Activated T-cell treated with anti-CD3 and anti-CD28 coated beads, Interleukin-2, amount 50 U/mL, for 72 hours (primary cell): ENCODE measurements around the gene TRIM8. TPM values are rescaled to one million over a fixed set of nuclear protein-coding genes. Genes with fewer than 3 reads are reported as not detected.

Source experiments
- ATAC-seq, 2 donors: fragments of 150-1000 bp; cut with Tn5 transposase; replicated peaks in 1 of 2; 2 replicates each; pipeline ENCODE4 v1.10.0; 2021; ENCODE audit warnings: moderate library complexity in 2 of 2, mild to moderate bottlenecking in 1 of 2
- DNase-seq, 2 donors: peaks; one replicate each; pipeline ENCODE4 v3.0.0; 2021 to 2022; ENCODE audit warnings: mixed read lengths in 1 of 2
- H3K27ac Mint-ChIP-seq: one replicate; pipeline ENCODE4 v1.8.0; 2022; ENCODE audit warnings: mild to moderate bottlenecking, moderate library complexity, mixed read lengths
- H3K27me3 Mint-ChIP-seq: one replicate; pipeline ENCODE4 v1.8.0; 2022; ENCODE audit warnings: low read depth, mixed read lengths
- H3K36me3 Mint-ChIP-seq, 2 donors: one replicate each; pipeline ENCODE4 v1.8.0; 2022; ENCODE audit warnings: mixed read lengths in 2 of 2, mild to moderate bottlenecking in 1 of 2; ENCODE audit not compliant: insufficient read depth in 2 of 2
- H3K4me1 Mint-ChIP-seq: one replicate; pipeline ENCODE4 v1.8.0; 2022; ENCODE audit warnings: low read depth, mixed read lengths
- H3K4me3 Mint-ChIP-seq, 2 donors: one replicate each; pipeline ENCODE4 v1.8.0; 2022; ENCODE audit warnings: mild to moderate bottlenecking in 2 of 2, mixed read lengths in 2 of 2, moderate library complexity in 2 of 2
- H3K9me3 Mint-ChIP-seq, 2 donors: one replicate each; pipeline ENCODE4 v1.8.0; 2022; ENCODE audit warnings: mixed read lengths in 2 of 2
- total RNA-seq, 2 donors: library from RNA; stranded (reverse); gene quantifications; one replicate each; pipeline ENCODE4 v1.2.3, GENCODE V29; 2022

Gene TRIM8
- total RNA-seq, 2 donors from 2014 or later = 57.9 to 58.2 TPM

DNA sequence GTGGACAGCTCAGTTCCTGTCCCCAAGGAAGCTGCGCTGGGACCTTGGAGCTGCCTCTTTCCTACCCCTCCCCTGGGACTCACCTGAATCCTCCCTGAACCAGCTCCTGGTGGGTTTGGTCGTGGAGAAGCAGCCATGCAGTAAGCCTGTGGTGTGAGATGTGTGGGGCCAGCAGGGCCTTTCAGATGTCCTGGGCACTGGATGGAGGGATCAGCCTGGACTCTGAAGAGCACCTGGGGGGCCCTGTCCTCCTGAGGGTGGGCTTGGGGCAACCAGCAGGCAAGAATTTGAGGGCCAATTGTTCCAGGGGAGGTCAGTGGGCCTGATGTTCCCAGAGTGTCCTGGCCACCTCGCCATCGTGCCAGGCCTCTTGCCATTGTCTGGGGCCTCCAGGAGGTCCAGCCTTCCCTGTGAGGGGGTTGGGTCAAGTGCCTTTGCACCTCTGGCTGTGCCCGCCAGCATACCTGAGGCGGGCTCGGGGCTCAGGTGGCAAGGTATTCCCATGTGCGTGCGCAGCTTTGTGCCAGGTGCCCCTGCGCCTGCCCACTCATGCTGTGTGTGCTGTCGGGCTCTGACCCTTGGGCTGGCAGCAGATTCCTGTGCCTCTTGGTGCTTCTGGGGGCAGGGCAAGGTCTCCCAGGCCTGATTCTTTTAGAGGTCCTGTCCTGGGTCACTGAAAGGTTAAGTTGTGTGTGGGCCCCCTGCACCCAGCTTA lies 7.3 kb downstream of the TRIM8 start:
- Mint-ChIP-seq H3K9me3 (no peaks in the 10 kb centered on the region), H3K4me1 (peaks cover 80% of the 10 kb centered on the region), H3K4me3 (peak overlapping the region; percentile 75 to 88), H3K27me3 (no peaks in the 10 kb centered on the region), H3K27ac (peak overlapping the region; percentile 75), H3K36me3 (peaks cover 11% of the 10 kb centered on the region in 2 donors)
- DNase-seq = no peak
- no peak for ATAC-seq

GRCh38 chr10:102652170-102652916 lies 8.1 kb downstream of the TRIM8 start:
- Mint-ChIP-seq H3K9me3 (no peaks in the 10 kb centered on the region), H3K36me3 (peaks cover 11 to 12% of the 10 kb centered on the region in 2 donors), H3K4me3 (peak overlapping the region; percentile 75 to 88), H3K4me1 (peaks cover 76% of the 10 kb centered on the region), H3K27me3 (no peaks in the 10 kb centered on the region), H3K27ac (peak overlapping the region; percentile 75)
- peak; percentile 23 to 26 for ATAC-seq
- no peak for DNase-seq

DNA sequence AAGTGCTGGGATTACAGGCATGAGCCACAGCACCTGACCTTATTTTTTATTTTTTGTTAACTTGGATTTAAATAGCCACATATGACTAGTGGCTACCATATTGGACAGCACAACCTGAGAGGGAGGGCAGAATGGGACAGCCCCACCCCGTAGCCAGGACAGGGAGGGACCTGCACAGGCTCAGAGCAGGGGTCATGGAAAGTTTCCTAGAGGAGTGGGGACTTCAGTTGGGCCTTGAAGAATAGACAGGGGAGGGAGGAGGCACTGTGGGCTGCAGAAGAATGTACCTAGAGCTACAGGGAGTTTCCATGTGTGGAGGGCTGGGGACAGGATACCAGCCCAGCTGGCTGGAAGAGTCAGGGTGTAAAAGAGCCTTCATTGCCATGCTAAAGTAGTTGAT lies 8.8 kb downstream of the TRIM8 start:
- DNase-seq (no peak), ATAC-seq (no peak)
- peaks cover 11 to 15% of the 10 kb centered on the region in 2 donors for H3K36me3 Mint-ChIP-seq
- H3K4me3 Mint-ChIP-seq = peak overlapping the region in 1 of 2 donors; percentile 9
- H3K27me3 Mint-ChIP-seq = no peaks in the 10 kb centered on the region
- no peaks in the 10 kb centered on the region for H3K9me3 Mint-ChIP-seq
- peak overlapping the region; percentile 75 for H3K27ac Mint-ChIP-seq
- H3K4me1 Mint-ChIP-seq = peaks cover 76% of the 10 kb centered on the region

DNA sequence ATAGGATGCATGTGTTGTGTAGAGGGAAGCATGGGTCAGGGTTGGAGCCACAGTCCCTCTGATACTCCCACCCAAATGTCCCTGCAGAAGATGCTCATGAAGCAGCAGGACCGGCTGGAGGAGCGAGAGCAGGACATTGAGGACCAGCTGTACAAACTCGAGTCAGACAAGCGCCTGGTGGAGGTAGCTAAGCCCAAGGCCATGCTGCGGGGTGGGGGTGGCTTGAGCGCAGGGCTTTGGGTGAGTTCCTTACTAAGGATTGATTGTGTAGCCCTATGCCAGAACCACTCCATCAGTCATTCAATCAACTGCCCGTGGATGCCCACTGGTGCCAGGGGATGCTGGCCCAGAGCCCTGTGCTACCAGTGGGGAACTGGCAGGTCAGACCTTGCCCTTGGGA lies 10.3 kb downstream of the TRIM8 start:
- Mint-ChIP-seq H3K4me3 (no peak overlapping the region), H3K9me3 (no peaks in the 10 kb centered on the region), H3K4me1 (peaks cover 70% of the 10 kb centered on the region), H3K27me3 (no peaks in the 10 kb centered on the region), H3K27ac (peak overlapping the region; percentile 48), H3K36me3 (peaks cover 11 to 19% of the 10 kb centered on the region in 2 donors)
- DNase-seq (no peak), ATAC-seq (no peak)

- no peak overlapping the region for H3K27ac Mint-ChIP-seq
These were observed 10.7 kb downstream of the TRIM8 start for GRCh38 chr10:102654969-102655368.

DNA sequence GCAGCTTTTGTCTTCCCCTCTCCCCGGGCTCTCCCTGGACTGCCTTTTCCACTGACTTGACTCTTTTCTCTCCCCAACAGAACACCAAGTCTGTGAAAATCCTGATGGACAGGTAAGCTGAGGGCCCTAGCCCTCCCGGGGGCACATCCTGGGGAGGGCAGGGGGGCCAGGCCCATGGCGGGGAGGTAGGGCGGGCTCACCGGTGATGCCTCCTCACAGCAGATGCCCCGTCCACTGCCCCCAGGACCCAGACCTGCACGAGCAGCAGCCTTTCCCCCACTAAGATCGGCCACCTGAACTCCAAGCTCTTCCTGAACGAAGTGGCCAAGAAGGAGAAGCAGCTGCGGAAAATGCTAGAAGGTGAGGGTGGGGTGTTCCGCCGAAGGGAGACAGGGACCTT lies 11.7 kb downstream of the TRIM8 start:
- Mint-ChIP-seq H3K9me3 (no peaks in the 10 kb centered on the region), H3K4me3 (no peak overlapping the region), H3K4me1 (peaks cover 67% of the 10 kb centered on the region), H3K36me3 (peaks cover 11 to 19% of the 10 kb centered on the region in 2 donors), H3K27me3 (no peaks in the 10 kb centered on the region), H3K27ac (no peak overlapping the region)
- no peak for DNase-seq
- no peak for ATAC-seq

More at GRCh38 chr10:102654969-102655368, 10.7 kb downstream of the TRIM8 start:
- Mint-ChIP-seq H3K9me3 (no peaks in the 10 kb centered on the region), H3K27me3 (no peaks in the 10 kb centered on the region), H3K36me3 (peaks cover 11 to 19% of the 10 kb centered on the region in 2 donors), H3K4me3 (no peak overlapping the region), H3K4me1 (peaks cover 67% of the 10 kb centered on the region)
- DNase-seq (no peak), ATAC-seq (no peak)

GRCh38 chr10:102656791-102657371 lies 12.6 kb downstream of the TRIM8 start:
- no peak overlapping the region for H3K4me3 Mint-ChIP-seq
- H3K4me1 Mint-ChIP-seq = peaks cover 67% of the 10 kb centered on the region
- no peak overlapping the region for H3K27ac Mint-ChIP-seq
- H3K36me3 Mint-ChIP-seq = peaks cover 11 to 19% of the 10 kb centered on the region in 2 donors
- ATAC-seq = no peak
- H3K9me3 Mint-ChIP-seq = no peaks in the 10 kb centered on the region
- H3K27me3 Mint-ChIP-seq = no peaks in the 10 kb centered on the region
- DNase-seq = no peak

GRCh38 chr10:102657451-102657850 lies 13.2 kb downstream of the TRIM8 start:
- H3K4me1 Mint-ChIP-seq = peaks cover 67% of the 10 kb centered on the region
- H3K9me3 Mint-ChIP-seq = no peaks in the 10 kb centered on the region
- H3K27ac Mint-ChIP-seq = no peak overlapping the region
- no peak for DNase-seq
- no peaks in the 10 kb centered on the region for H3K27me3 Mint-ChIP-seq
- peaks cover 10 to 19% of the 10 kb centered on the region in 2 donors for H3K36me3 Mint-ChIP-seq
- no peak for ATAC-seq
- no peak overlapping the region for H3K4me3 Mint-ChIP-seq

- peaks cover 9 to 19% of the 10 kb centered on the region in 2 donors for H3K36me3 Mint-ChIP-seq
These were observed 13.9 kb downstream of the TRIM8 start for GRCh38 chr10:102657984-102658724.

GRCh38 chr10:102658802-102659201 lies 14.5 kb downstream of the TRIM8 start:
- ATAC-seq = no peak
- H3K4me1 Mint-ChIP-seq = peaks cover 57% of the 10 kb centered on the region
- peaks cover 3 to 19% of the 10 kb centered on the region in 2 donors for H3K36me3 Mint-ChIP-seq

More at GRCh38 chr10:102657984-102658724, 13.9 kb downstream of the TRIM8 start:
- Mint-ChIP-seq H3K4me3 (no peak overlapping the region), H3K27me3 (no peaks in the 10 kb centered on the region), H3K4me1 (peaks cover 63% of the 10 kb centered on the region), H3K27ac (peak overlapping the region; percentile 36), H3K9me3 (no peaks in the 10 kb centered on the region)
- no peak for ATAC-seq
- DNase-seq = no peak

DNA sequence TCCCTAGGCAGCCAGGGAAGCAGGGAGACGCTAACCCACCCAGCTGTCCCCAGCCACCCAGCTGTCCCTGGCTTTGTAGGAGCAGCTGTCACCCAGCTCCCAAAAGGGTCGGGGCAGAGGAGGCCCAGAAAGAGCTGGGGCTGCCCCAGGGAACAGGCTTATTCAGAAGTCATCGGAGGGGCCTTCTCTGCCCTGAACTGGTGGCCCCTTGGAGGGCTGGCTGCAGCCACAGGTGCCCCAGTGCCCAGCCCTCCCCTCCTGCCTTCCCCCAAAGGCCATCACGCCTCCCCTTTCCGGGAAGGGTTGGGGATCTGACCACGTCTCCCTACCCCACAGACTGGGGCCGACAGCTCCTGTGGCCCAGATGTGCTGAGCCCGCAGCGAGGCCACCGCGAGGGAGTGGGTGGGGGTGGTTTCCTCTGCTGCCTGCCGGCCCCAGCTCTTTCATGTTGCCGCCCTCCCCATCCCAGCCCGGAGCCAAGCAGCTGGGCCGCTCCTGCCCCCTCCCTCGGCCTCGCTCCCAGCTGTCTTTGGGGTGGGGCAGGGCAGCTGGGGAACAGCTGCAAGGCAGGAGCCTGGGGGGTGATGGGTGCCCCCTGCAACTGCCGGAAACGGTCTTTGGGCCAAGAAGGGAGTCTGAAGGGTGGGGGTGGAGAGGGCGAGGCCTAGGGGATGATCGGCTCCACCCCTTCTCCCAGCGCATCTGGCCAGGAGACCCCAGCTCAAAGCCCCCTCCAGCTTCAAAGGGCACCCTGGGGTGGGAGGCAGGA lies 16.8 kb downstream of the TRIM8 start:
- H3K36me3 Mint-ChIP-seq = peaks cover 0 to 10% of the 10 kb centered on the region in 2 donors
- H3K27me3 Mint-ChIP-seq = no peaks in the 10 kb centered on the region
- peaks cover 53% of the 10 kb centered on the region for H3K4me1 Mint-ChIP-seq
- peak overlapping the region; percentile 91 for H3K27ac Mint-ChIP-seq
- H3K4me3 Mint-ChIP-seq = peak overlapping the region; percentile 79 to 82
- ATAC-seq (peak; percentile 90 to 91), DNase-seq (peak; percentile 84 to 85)
- H3K9me3 Mint-ChIP-seq = no peaks in the 10 kb centered on the region

More at GRCh38 chr10:102658802-102659201, 14.5 kb downstream of the TRIM8 start:
- H3K9me3 Mint-ChIP-seq = no peaks in the 10 kb centered on the region
- DNase-seq = no peak
- no peaks in the 10 kb centered on the region for H3K27me3 Mint-ChIP-seq
- H3K27ac Mint-ChIP-seq = peak overlapping the region; percentile 36
- no peak overlapping the region for H3K4me3 Mint-ChIP-seq

- ATAC-seq = peak; percentile 39 to 51
- H3K27me3 Mint-ChIP-seq = no peaks in the 10 kb centered on the region
These were observed 17.4 kb downstream of the TRIM8 start for GRCh38 chr10:102661658-102662028.

More at GRCh38 chr10:102661658-102662028, 17.4 kb downstream of the TRIM8 start:
- peak overlapping the region; percentile 79 to 82 for H3K4me3 Mint-ChIP-seq
- H3K4me1 Mint-ChIP-seq = peaks cover 53% of the 10 kb centered on the region
- no peak for DNase-seq
- peak overlapping the region; percentile 91 for H3K27ac Mint-ChIP-seq
- H3K9me3 Mint-ChIP-seq = no peaks in the 10 kb centered on the region
- H3K36me3 Mint-ChIP-seq = peaks cover 0 to 10% of the 10 kb centered on the region in 2 donors
